ENCODE measurements around the gene INTS15. TPM values are rescaled to one million over a fixed set of nuclear protein-coding genes. Genes with fewer than 3 reads are reported as not detected.

INTS15 gene
- total RNA-seq, 1 donor from 2014 or later = 39.6 TPM

DNA sequence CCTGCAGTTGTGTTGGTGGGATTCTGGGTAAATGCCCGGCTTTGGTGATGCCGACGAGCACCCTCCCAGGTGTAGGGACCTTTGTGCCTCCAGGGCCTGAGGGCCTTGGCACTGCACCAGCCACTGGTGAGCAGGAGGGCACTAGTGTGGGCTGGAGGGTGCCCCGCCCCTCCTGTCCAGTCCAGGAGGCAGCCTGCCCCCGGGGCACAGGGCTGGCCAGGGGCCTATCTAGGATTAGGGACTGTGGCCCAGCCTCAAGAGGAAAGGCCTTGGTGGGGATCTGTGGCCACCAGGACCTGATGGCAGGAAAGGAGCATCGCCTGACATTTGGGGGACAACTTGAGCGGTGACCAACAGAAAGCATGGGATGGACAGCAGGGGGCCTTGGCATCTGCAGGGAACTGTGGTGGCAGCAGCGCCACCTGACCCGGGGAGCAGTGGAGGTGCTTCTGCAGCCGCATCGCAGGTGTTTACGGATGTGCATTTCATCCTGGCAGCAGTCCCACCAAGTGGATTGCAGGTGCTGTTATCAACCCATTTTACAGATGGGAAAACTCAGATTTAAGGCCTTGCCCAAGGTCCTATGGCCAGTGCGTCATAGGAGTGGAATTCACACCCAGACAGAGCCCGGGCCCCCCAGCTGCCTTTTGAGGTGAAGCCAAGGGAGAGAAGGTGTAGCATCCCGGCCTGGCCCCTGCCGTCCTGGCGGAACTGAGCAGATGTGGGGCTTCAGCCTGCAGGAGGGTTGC lies 58.4 kb downstream of the INTS15 start:
- Mint-ChIP-seq H3K4me3 (ENCODE audit: unreplicated experiment) (no peak overlapping the region), H3K27me3 (ENCODE audit: unreplicated experiment) (peaks cover 11% of the 10 kb centered on the region), H3K36me3 (ENCODE audit: low read depth, unreplicated experiment) (peaks cover 21% of the 10 kb centered on the region), H3K9me3 (ENCODE audit: unreplicated experiment) (no peaks in the 10 kb centered on the region), H3K27ac (ENCODE audit: unreplicated experiment) (no peak overlapping the region), H3K4me1 (ENCODE audit: unreplicated experiment) (no peaks in the 10 kb centered on the region)
- DNase-seq (ENCODE audit: low spot score) = no peak
- TF ChIP-seq, protein P1, sequence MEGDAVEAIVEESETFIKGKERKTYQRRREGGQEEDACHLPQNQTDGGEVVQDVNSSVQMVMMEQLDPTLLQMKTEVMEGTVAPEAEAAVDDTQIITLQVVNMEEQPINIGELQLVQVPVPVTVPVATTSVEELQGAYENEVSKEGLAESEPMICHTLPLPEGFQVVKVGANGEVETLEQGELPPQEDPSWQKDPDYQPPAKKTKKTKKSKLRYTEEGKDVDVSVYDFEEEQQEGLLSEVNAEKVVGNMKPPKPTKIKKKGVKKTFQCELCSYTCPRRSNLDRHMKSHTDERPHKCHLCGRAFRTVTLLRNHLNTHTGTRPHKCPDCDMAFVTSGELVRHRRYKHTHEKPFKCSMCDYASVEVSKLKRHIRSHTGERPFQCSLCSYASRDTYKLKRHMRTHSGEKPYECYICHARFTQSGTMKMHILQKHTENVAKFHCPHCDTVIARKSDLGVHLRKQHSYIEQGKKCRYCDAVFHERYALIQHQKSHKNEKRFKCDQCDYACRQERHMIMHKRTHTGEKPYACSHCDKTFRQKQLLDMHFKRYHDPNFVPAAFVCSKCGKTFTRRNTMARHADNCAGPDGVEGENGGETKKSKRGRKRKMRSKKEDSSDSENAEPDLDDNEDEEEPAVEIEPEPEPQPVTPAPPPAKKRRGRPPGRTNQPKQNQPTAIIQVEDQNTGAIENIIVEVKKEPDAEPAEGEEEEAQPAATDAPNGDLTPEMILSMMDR (IDR thresholded peaks at IDR 0.05; ENCODE audit: unreplicated experiment) = no peak

DNA sequence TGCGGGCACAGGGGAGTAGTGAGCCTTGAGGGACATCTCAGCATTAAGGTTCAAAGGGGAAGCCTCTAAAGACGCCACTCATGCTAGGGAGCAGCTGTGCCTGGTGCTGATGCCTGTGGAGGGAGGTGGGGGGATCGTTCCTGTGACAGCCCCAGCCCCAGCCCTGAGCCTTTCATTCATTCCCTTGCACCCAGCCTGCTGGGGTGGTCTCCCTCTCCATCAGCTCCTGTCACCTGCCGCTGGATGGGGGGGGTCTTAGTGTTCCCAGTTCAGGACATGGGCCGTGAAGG lies 58.9 kb downstream of the INTS15 start:
- TF ChIP-seq, protein P1 (IDR thresholded peaks at IDR 0.05; ENCODE audit: unreplicated experiment) = no peak
- Mint-ChIP-seq H3K4me1 (ENCODE audit: unreplicated experiment) (no peaks in the 10 kb centered on the region), H3K4me3 (ENCODE audit: unreplicated experiment) (no peak overlapping the region), H3K27ac (ENCODE audit: unreplicated experiment) (no peak overlapping the region), H3K9me3 (ENCODE audit: unreplicated experiment) (no peaks in the 10 kb centered on the region), H3K36me3 (ENCODE audit: low read depth, unreplicated experiment) (peaks cover 17% of the 10 kb centered on the region), H3K27me3 (ENCODE audit: unreplicated experiment) (peaks cover 11% of the 10 kb centered on the region)
- DNase-seq (ENCODE audit: low spot score) = no peak

DNA sequence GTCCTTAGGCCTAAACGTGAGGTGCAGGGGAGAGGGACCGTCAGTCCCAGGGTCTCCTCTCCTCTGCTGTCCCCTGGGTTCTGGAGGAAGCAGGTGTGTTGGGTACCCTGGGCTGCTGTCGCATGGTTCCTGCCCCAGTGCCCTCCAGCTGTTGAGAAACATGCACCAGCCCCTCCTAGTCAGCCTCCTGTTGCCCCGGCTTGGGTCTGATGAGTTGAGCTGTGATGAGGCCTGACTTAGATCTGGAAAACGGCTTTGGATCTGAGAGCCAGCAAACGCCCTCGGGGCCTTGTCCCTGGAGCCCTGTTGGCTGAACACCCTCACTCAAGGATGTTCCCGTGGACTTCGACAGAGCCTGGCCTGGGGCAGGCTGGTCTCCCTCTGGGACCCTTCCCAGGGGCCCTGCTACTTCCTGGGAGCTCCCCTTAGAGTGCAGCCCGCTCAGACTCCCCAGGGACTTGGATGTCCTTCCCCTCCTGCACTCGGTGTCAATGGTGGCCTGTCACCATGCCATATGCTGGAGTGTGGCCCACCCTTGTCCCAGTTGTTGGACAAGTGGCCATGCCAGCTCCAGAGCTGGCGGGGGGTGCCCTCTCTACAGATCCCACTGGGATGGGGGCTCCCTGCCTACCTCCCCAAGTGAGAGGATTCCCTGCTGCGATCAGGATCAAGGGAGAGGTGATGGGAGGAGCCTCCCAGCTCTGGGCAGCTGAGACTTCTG lies 59.6 kb downstream of the INTS15 start:
- Mint-ChIP-seq H3K9me3 (ENCODE audit: unreplicated experiment) (no peaks in the 10 kb centered on the region), H3K4me3 (ENCODE audit: unreplicated experiment) (no peak overlapping the region), H3K4me1 (ENCODE audit: unreplicated experiment) (no peaks in the 10 kb centered on the region), H3K36me3 (ENCODE audit: low read depth, unreplicated experiment) (peaks cover 17% of the 10 kb centered on the region), H3K27me3 (ENCODE audit: unreplicated experiment) (peaks cover 11% of the 10 kb centered on the region), H3K27ac (ENCODE audit: unreplicated experiment) (no peak overlapping the region)
- TF ChIP-seq, protein P1 (IDR thresholded peaks at IDR 0.05; ENCODE audit: unreplicated experiment) = no peak
- DNase-seq (ENCODE audit: low spot score) = no peak

- H3K27me3 Mint-ChIP-seq (ENCODE audit: unreplicated experiment) = peaks cover 10% of the 10 kb centered on the region
- H3K9me3 Mint-ChIP-seq (ENCODE audit: unreplicated experiment) = no peaks in the 10 kb centered on the region
- peak overlapping the region; percentile 47 for H3K4me3 Mint-ChIP-seq (ENCODE audit: unreplicated experiment)
- TF ChIP-seq, protein P1 (IDR thresholded peaks at IDR 0.05; ENCODE audit: unreplicated experiment) = no peak
- DNase-seq (ENCODE audit: low spot score) = no peak
- H3K27ac Mint-ChIP-seq (ENCODE audit: unreplicated experiment) = no peak overlapping the region
- H3K4me1 Mint-ChIP-seq (ENCODE audit: unreplicated experiment) = no peaks in the 10 kb centered on the region
- H3K36me3 Mint-ChIP-seq (ENCODE audit: low read depth, unreplicated experiment) = peaks cover 22% of the 10 kb centered on the region
Observed at GRCh38 chr7:6650086-6650485, 60.3 kb downstream of the INTS15 start.

DNA sequence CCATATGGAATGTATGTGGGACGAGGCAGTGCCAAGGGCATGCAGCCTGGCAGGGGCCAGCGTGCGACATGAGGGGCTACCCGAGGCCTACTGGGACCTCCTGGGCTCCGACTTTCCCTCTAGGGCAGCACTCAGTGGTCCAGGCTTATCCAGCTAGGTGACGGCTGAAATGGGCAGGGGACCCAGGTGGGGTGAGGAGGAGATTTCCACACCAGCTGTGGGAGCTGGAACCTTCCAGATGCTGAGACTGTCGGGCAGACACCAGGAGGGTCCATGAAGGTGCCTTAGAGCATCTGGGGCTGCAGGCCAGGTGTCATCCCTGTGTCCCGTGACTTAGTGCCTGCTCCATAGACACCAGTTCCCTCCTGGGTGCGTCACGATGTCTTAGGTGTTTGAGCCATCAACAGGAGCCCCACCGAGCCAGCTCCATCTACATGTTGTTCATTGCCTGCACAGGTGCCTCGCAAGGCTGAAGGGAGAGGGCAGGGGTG lies 60.7 kb downstream of the INTS15 start:
- TF ChIP-seq, protein P1 (IDR thresholded peaks at IDR 0.05; ENCODE audit: unreplicated experiment) = no peak
- no peak for DNase-seq (ENCODE audit: low spot score)
- Mint-ChIP-seq H3K36me3 (ENCODE audit: low read depth, unreplicated experiment) (peaks cover 26% of the 10 kb centered on the region), H3K4me1 (ENCODE audit: unreplicated experiment) (no peaks in the 10 kb centered on the region), H3K4me3 (ENCODE audit: unreplicated experiment) (peak overlapping the region; percentile 47), H3K27me3 (ENCODE audit: unreplicated experiment) (peaks cover 6% of the 10 kb centered on the region), H3K27ac (ENCODE audit: unreplicated experiment) (no peak overlapping the region), H3K9me3 (ENCODE audit: unreplicated experiment) (no peaks in the 10 kb centered on the region)
